HCT116 (cell line): ENCODE data around the gene LHB. TPM values are rescaled to one million over a fixed set of nuclear protein-coding genes. Genes with fewer than 3 reads are reported as not detected.

ENCODE experiments used
- ATAC-seq: fragments of 200-7000 bp; cut with Tn5 transposase; 2 replicates; pipeline ENCODE4 v1.9.1; 2020; ENCODE audit warnings: mild to moderate bottlenecking, moderate library complexity
- BruUV-seq: library from RNA; stranded (reverse); fragments of 400-500 nt; replicated peaks from 2 replicates; lab custom pipeline; 2021; lab: Mats Ljungman, UMichigan
- CTCF ChIA-PET: fragments of 300-600 bp; sonication (Branson Sonifier 250); formaldehyde crosslinking; loops from one replicate; lab custom pipeline; 2021; ENCODE audit warnings: antibody characterized with exemption; lab: Charles Lee
- POLR2A ChIA-PET: fragments of 300-600, 350-600 bp; sonication (Branson Sonifier 250); formaldehyde crosslinking; loops from one replicate; lab custom pipeline; 2021; ENCODE audit warnings: antibody characterized with exemption; lab: Charles Lee
- RAD21 ChIA-PET, 2 experiments: fragments of 300-600 bp; sonication (Branson Sonifier 250); formaldehyde crosslinking; loops; one replicate each; lab custom pipeline; 2023; ENCODE audit warnings: low total read pairs in 2 of 2; ENCODE audit not compliant: uncharacterized antibody in 2 of 2, unreplicated experiment in 2 of 2, low non-redundant PET in 1 of 2; lab: Charles Lee
- DNase-seq: peaks from one replicate; pipeline ENCODE4 v3.0.0-alpha.2; 2010; ENCODE audit warnings: low read depth, low spot score
- H2AFZ ChIP-seq: fragments of 200-600 bp; shearing (Covaris generic), sonication (generic); 2 replicates; pipeline ENCODE4 v1.6.1; 2017; ENCODE audit warnings: low read depth, mixed run types, mixed read lengths, antibody characterized with exemption, low read length; ENCODE audit not compliant: poor library complexity, severe bottlenecking
- H3K27ac ChIP-seq: 2 replicates; pipeline ENCODE4 v1.5.1; 2012; ENCODE audit warnings: low read depth, low read length
- H3K27me3 ChIP-seq: fragments of 200-600 bp; sonication (generic); 2 replicates; pipeline ENCODE4 v1.6.1; 2016; ENCODE audit warnings: mixed run types, low read length, mixed read lengths; ENCODE audit not compliant: insufficient read depth
- H3K36me3 ChIP-seq, 2 experiments: fragments of 200-500 bp in 1 of 2; fragments of 200-600 bp in 1 of 2; sonication (Bioruptor generic) in 1 of 2; sonication (generic) in 1 of 2; 2 replicates each; pipeline versions ENCODE4 v1.5.1 to v1.6.1; 2014 to 2016; ENCODE audit warnings: low read length in 2 of 2, inconsistent platforms in 1 of 2, mixed read lengths in 1 of 2, mixed run types in 1 of 2; ENCODE audit not compliant: insufficient read depth in 2 of 2, control insufficient read depth in 1 of 2
- H3K4me1 ChIP-seq, 2 experiments: fragments of 200-600 bp in 1 of 2; sonication (generic) in 1 of 2; 2 replicates each; pipeline versions ENCODE4 v1.5.1 to v1.6.1; 2012 to 2017; ENCODE audit warnings: low read length in 2 of 2, inconsistent platforms in 1 of 2, mild to moderate bottlenecking in 1 of 2, mixed read lengths in 1 of 2, mixed run types in 1 of 2, moderate library complexity in 1 of 2; ENCODE audit not compliant: insufficient read depth in 2 of 2, control insufficient read depth in 1 of 2
- H3K4me2 ChIP-seq: fragments of 200-600 bp; sonication (generic); 2 replicates; pipeline ENCODE4 v1.6.1; 2017; ENCODE audit warnings: mixed run types, low read length, mixed read lengths
- H3K4me3 ChIP-seq, 2 experiments: fragments of 200-600 bp in 1 of 2; sonication (generic) in 1 of 2; replicated peaks in 1 of 2; 2 replicates each; pipeline ENCODE4 v1.5.1; 2011 to 2016; ENCODE audit warnings: low read length in 2 of 2, control low read depth in 1 of 2, low read depth in 1 of 2, mild to moderate bottlenecking in 1 of 2, mixed read lengths in 1 of 2, mixed run types in 1 of 2
- H3K79me2 ChIP-seq: fragments of 200-600 bp; sonication (generic); 2 replicates; pipeline ENCODE4 v1.6.1; 2017; ENCODE audit warnings: mild to moderate bottlenecking, mixed run types, low read length, moderate library complexity, mixed read lengths; ENCODE audit not compliant: insufficient read depth
- H3K9ac ChIP-seq: fragments of 200-600 bp; sonication (generic); 2 replicates; pipeline ENCODE4 v1.6.1; 2016; ENCODE audit warnings: low read length, mixed read lengths
- H3K9me2 ChIP-seq: fragments of 200-600 bp; sonication (generic), shearing (Covaris generic); 2 replicates; pipeline ENCODE4 v1.6.1; 2017; ENCODE audit warnings: mixed run types, mild to moderate bottlenecking, moderate library complexity; ENCODE audit not compliant: insufficient read depth
- H3K9me3 ChIP-seq, 2 experiments: fragments of 200-500 bp in 1 of 2; fragments of 200-600 bp in 1 of 2; sonication (Bioruptor generic) in 1 of 2; sonication (generic) in 1 of 2; 2 replicates each; pipeline ENCODE4 v1.6.1; 2014 to 2017; ENCODE audit warnings: low read length in 2 of 2, mixed read lengths in 2 of 2, inconsistent platforms in 1 of 2, low read depth in 1 of 2, mild to moderate bottlenecking in 1 of 2, mixed run types in 1 of 2, moderate library complexity in 1 of 2; ENCODE audit not compliant: control insufficient read depth in 1 of 2, insufficient read depth in 1 of 2
- H4K20me1 ChIP-seq: fragments of 200-600 bp; sonication (generic), shearing (Covaris generic); 2 replicates; pipeline ENCODE4 v1.6.1; 2017; ENCODE audit warnings: mixed run types, mild to moderate bottlenecking, moderate library complexity; ENCODE audit not compliant: insufficient read depth
- ATF3 ChIP-seq: IDR thresholded peaks from 2 replicates; pipeline ENCODE4 v1.6.1; 2012
- CTCF ChIP-seq, 3 experiments: fragments of 200-600 bp in 1 of 3; sonication (generic) in 1 of 3; IDR thresholded peaks in 2 of 3; conservative IDR thresholded peaks in 1 of 3; 2 replicates each; pipeline ENCODE4 v1.5.1; 2012 to 2017; ENCODE audit warnings: low read depth in 2 of 3, low read length in 2 of 3, antibody characterized with exemption in 1 of 3, borderline replicate concordance in 1 of 3, control low read depth in 1 of 3, mild to moderate bottlenecking in 1 of 3, mixed read lengths in 1 of 3, mixed run types in 1 of 3, moderate library complexity in 1 of 3; ENCODE audit not compliant: insufficient read depth in 1 of 3
- FOSL1 ChIP-seq: IDR thresholded peaks from 2 replicates; pipeline ENCODE4 v1.6.1; 2012; ENCODE audit warnings: low read depth
- RAD21 ChIP-seq: IDR thresholded peaks from 2 replicates; pipeline ENCODE4 v1.6.1; 2012; ENCODE audit warnings: low read depth, mild to moderate bottlenecking
- TCF7L2 ChIP-seq: IDR thresholded peaks from 2 replicates; pipeline ENCODE4 v1.7.0; 2011; ENCODE audit warnings: borderline replicate concordance, inconsistent platforms; ENCODE audit not compliant: insufficient read depth, insufficient read length; ENCODE audit errors: extremely low read depth
- intact Hi-C: fragments of 100-400 bp; cut with micrococcal nuclease; formaldehyde crosslinking; loops from 2 replicates; pipeline ENCODE4 v1.10.0; 2022
- total RNA-seq: library from RNA; stranded (reverse); gene quantifications from one replicate; pipeline ENCODE4 v1.2.1, GENCODE V29; 2021; ENCODE audit not compliant: unreplicated experiment
- TF ChIP-seq, protein P1 (sequence below): IDR thresholded peaks from 2 replicates; pipeline ENCODE4 v1.6.1; 2012

LHB gene
- total RNA-seq, 1 experiment from 2014 or later, result 3.7 TPM

DNA sequence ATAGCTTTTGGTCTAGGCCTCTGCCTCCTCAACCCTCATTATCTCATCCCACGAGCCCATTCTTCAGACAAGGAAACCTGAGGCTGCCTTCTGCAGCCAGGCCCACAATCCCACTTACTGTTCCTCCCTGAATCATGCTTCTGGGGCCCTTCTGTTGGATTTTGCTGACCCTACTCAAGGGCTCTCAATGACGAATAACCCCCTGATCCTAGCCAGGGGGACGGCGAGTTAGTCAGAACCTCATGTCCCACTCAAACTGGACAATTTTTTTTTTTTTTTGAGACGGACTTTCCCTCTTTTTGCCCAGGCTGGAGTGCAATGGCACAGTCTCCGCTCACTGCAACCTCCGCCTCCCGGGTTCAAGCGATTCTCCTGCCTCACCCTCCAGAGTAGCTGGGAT lies 5.2 kb upstream of the LHB start (continued):
- no peak for TF ChIP-seq CTCF (IDR thresholded peaks at IDR 0.05 in 2 of 3, conservative IDR thresholded peaks at IDR 0.05 in 1 of 3; ENCODE audit: borderline replicate concordance in 1 of 3, insufficient read depth in 1 of 3, low read depth in 2 of 3, low read length in 2 of 3)
- TF ChIP-seq ATF3, result no peak
- TF ChIP-seq RAD21, result no peak
- no peak for TF ChIP-seq FOSL1
- TF ChIP-seq, all 23 proteins: peak for 0

- no peaks in the 10 kb centered on the region for H3K27me3 ChIP-seq
- POLR2A ChIA-PET, result interaction anchor here (1.4 kb wide), 1 partner anchor 28 kb away, joined by 3 read pairs; the partner anchor contains the start of gene RUVBL2
- peaks cover 31 to 55% of the 10 kb centered on the region in 2 experiments for H3K4me1 ChIP-seq
- peak; percentile 22; the same call in 1 of the 2 replicates for TF ChIP-seq FOSL1
- TF ChIP-seq TCF7L2, result no peak
- TF ChIP-seq, protein P1, sequence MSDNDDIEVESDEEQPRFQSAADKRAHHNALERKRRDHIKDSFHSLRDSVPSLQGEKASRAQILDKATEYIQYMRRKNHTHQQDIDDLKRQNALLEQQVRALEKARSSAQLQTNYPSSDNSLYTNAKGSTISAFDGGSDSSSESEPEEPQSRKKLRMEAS, result 0 out of 2 replicates have a peak, but pooled peaks have one; percentile 18
- H3K4me3 ChIP-seq, result no peak overlapping the region
- no peak overlapping the region for H3K9ac ChIP-seq
- intact Hi-C loops, result no loop called here
- no peaks in the 10 kb centered on the region for H3K9me2 ChIP-seq
- no peaks in the 10 kb centered on the region for H3K9me3 ChIP-seq
- no peak for ATAC-seq
- no peaks in the 10 kb centered on the region for H3K36me3 ChIP-seq
- no peaks in the 10 kb centered on the region for H4K20me1 ChIP-seq
- RAD21 ChIA-PET, result no interaction called here
- 0 out of 2 replicates have a peak overlapping the region, but pooled peaks have one; percentile 9 for H3K27ac ChIP-seq
- CTCF ChIA-PET, result interaction anchor here (0.7 to 4.3 kb wide), 5 partner anchors 21 to 204 kb away, joined by 3 to 44 read pairs (median 4); partner anchors contain the start of genes GYS1 and RUVBL2
- no TSS peak for BruUV-seq
- DNase-seq, result no peak
- no peaks in the 10 kb centered on the region for H3K79me2 ChIP-seq
- H3K4me2 ChIP-seq, result peak overlapping the region; percentile 24
- H2AFZ ChIP-seq, result no peak overlapping the region
Observed at GRCh38 chr19:49020931-49021895, 4.3 kb upstream of the LHB start.
